Measurements from ENCODE around the gene ENTREP1.
A peak's percentile ranks its signal among the peaks of the same experiment; 100 is the strongest.

The ENTREP1 gene

DNA sequence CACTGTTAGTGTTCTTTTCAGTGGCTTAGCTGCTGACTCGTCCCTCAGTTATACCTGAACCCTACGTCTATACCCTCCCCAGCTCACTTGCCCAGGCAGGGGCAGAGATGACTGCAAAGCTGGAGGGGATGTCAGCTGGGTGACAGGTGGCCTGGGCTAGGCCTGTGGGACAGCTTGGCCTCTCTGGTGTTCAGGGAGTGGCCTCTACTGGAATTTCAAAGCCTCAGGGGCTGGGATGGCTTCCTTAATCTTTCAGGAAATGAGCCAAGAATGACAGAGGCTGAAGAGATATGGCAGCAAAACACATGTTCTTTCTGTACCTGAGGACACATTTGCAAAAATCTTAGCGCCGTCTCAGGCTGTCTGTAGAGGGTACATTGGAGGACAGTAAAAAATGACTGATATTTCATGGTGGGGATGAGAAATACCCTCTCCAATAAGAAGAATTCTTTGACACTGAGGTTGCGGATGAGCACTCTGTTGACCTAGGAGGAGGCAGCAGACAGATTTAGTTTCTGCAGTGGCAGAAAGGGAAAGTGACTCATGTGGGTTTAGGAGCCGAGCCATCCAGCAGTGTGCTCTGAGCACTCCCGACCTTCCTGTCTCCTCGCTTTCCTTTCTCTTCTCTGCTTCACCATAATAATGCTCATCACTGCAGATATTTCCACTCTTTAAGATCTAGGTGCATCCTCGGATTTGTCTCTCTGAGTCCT, 54.4 kb downstream of the ENTREP1 start:
- peak overlapping the region in 1 of 2 donors; percentile 46 for H3K27ac ChIP-seq
- TF ChIP-seq, protein P1, sequence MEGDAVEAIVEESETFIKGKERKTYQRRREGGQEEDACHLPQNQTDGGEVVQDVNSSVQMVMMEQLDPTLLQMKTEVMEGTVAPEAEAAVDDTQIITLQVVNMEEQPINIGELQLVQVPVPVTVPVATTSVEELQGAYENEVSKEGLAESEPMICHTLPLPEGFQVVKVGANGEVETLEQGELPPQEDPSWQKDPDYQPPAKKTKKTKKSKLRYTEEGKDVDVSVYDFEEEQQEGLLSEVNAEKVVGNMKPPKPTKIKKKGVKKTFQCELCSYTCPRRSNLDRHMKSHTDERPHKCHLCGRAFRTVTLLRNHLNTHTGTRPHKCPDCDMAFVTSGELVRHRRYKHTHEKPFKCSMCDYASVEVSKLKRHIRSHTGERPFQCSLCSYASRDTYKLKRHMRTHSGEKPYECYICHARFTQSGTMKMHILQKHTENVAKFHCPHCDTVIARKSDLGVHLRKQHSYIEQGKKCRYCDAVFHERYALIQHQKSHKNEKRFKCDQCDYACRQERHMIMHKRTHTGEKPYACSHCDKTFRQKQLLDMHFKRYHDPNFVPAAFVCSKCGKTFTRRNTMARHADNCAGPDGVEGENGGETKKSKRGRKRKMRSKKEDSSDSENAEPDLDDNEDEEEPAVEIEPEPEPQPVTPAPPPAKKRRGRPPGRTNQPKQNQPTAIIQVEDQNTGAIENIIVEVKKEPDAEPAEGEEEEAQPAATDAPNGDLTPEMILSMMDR (IDR thresholded peaks at IDR 0.05) = no peak
- no peak overlapping the region for H3K4me3 ChIP-seq
- no peak for DNase-seq (ENCODE audit: low spot score)

- TF ChIP-seq, protein P1 (IDR thresholded peaks at IDR 0.05) = no peak
- DNase-seq (ENCODE audit: low spot score) = no peak
- Histone ChIP-seq H3K4me3 (no peak overlapping the region), H3K27ac (no peak overlapping the region)
Measured at GRCh38 chr9:69380301-69380700, 55.3 kb downstream of the ENTREP1 start.

GRCh38 chr9:69380811-69381210, 55.8 kb downstream of the ENTREP1 start:
- no peak for DNase-seq (ENCODE audit: low spot score)
- Histone ChIP-seq H3K4me3 (no peak overlapping the region), H3K27ac (no peak overlapping the region)
- TF ChIP-seq, protein P1 (IDR thresholded peaks at IDR 0.05) = no peak

GRCh38 chr9:69382135-69382534, 57.1 kb downstream of the ENTREP1 start:
- Histone ChIP-seq H3K4me3 (no peak overlapping the region), H3K27ac (no peak overlapping the region)
- no peak for DNase-seq (ENCODE audit: low spot score)
- TF ChIP-seq, protein P1 (IDR thresholded peaks at IDR 0.05) = no peak

DNA sequence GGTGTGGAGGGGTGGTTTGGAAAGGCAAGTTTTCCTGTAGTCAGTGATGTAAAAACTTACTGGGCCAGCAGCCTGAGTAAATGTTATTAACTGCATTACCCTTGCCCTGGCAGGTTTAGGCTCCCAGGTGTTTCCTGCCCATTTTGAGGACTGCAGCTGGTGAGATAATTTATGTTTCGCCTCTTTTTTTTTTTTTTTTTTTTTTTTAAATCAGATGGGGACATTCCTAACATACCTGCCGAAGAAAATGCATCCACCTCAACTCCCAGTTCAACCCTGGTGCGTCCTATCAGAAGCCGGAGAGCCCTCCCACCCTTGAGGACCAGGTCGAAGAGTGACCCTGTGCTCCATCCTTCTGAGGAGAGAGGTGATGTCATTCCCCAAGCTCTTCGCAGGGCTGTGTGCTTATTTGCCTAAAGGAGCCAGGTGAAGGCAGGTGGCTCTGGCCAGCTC, 60.6 kb downstream of the ENTREP1 start:
- Histone ChIP-seq H3K27ac (no peak overlapping the region), H3K4me3 (no peak overlapping the region)
- DNase-seq (ENCODE audit: low spot score) = no peak
- TF ChIP-seq, protein P1 (IDR thresholded peaks at IDR 0.05) = no peak

GRCh38 chr9:69386651-69387050, 61.6 kb downstream of the ENTREP1 start:
- no peak for DNase-seq (ENCODE audit: low spot score)
- no peak overlapping the region for H3K27ac ChIP-seq
- no peak overlapping the region for H3K4me3 ChIP-seq
- TF ChIP-seq, protein P1 (IDR thresholded peaks at IDR 0.05) = no peak

GRCh38 chr9:69388596-69388995, 63.6 kb downstream of the ENTREP1 start:
- Histone ChIP-seq H3K4me3 (no peak overlapping the region), H3K27ac (no peak overlapping the region)
- TF ChIP-seq, protein P1 (IDR thresholded peaks at IDR 0.05) = no peak
- no peak for DNase-seq (ENCODE audit: low spot score)
